Measurements from ENCODE around the gene HSPB7.
"Not testable (repeated sequence)": the region's sequence is repeated elsewhere in the genome, so short reads cannot be mapped to it uniquely, and the experiment has no call there.

HSPB7 gene

GRCh38 chr1:16054598-16055540, 37.0 kb upstream of the HSPB7 start:
- DNase-seq (ENCODE audit: low spot score): no peak
- in situ Hi-C loops (cut with MboI; ENCODE audit: low pct_unique_long_range_greater_than_20kb, low sequenced_read_pairs, unreplicated experiment): no loop called here
- TF ChIP-seq CTCF (IDR thresholded peaks at IDR 0.05; ENCODE audit: extremely low read depth, insufficient read depth, missing control alignments): no peak

- in situ Hi-C loops (cut with MboI; ENCODE audit: low pct_unique_long_range_greater_than_20kb, low sequenced_read_pairs, unreplicated experiment): no loop called here
- DNase-seq (ENCODE audit: low spot score): no peak
- TF ChIP-seq CTCF (IDR thresholded peaks at IDR 0.05; ENCODE audit: extremely low read depth, insufficient read depth, missing control alignments): no peak
These were observed 36.1 kb upstream of the HSPB7 start for GRCh38 chr1:16053781-16054502.

- in situ Hi-C loops (cut with MboI; ENCODE audit: low pct_unique_long_range_greater_than_20kb, low sequenced_read_pairs, unreplicated experiment); DNase-seq (ENCODE audit: low spot score): not testable (repeated sequence)
These were observed 34.1 kb upstream of the HSPB7 start for GRCh38 chr1:16051949-16052348.

DNA sequence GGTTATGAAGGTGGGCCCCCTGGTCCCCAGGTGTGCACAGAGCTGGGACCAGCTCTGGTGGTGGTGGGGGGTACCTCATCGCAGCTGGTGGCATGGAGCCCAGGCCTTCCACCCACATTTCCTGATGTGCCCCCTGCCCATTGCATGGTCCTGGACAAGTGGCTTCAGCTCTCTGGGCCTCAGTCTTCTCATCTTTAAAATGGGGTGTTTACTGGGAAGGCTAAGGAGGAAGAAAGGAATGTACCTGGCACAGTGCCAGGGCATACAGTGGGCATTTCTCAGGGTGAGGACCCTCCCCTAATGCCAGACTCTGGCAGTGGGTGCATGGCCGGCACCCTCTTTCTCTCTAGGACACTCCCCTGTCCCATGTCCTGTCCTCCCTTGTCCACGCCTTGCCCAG, 33.2 kb upstream of the HSPB7 start:
- TF ChIP-seq CTCF (IDR thresholded peaks at IDR 0.05; ENCODE audit: extremely low read depth, insufficient read depth, missing control alignments): no peak
- in situ Hi-C loops (cut with MboI; ENCODE audit: low pct_unique_long_range_greater_than_20kb, low sequenced_read_pairs, unreplicated experiment): no loop called here
- no peak for DNase-seq (ENCODE audit: low spot score)

- TF ChIP-seq CTCF (IDR thresholded peaks at IDR 0.05; ENCODE audit: extremely low read depth, insufficient read depth, missing control alignments): no peak
- in situ Hi-C loops (cut with MboI; ENCODE audit: low pct_unique_long_range_greater_than_20kb, low sequenced_read_pairs, unreplicated experiment): no loop called here
- DNase-seq (ENCODE audit: low spot score): no peak
These were observed 32.5 kb upstream of the HSPB7 start for GRCh38 chr1:16050328-16050727.

GRCh38 chr1:16048573-16049189, 30.8 kb upstream of the HSPB7 start:
- in situ Hi-C loops (cut with MboI; ENCODE audit: low pct_unique_long_range_greater_than_20kb, low sequenced_read_pairs, unreplicated experiment): no loop called here
- peak; percentile 8 for TF ChIP-seq CTCF (IDR thresholded peaks at IDR 0.05; ENCODE audit: extremely low read depth, insufficient read depth, missing control alignments)
- DNase-seq (ENCODE audit: low spot score): no peak

Data from GM13977 (cell line).